Nephron progenitor cell (in vitro differentiated cells): ENCODE data around the gene SH3D21.
A peak's percentile ranks its signal among the peaks of the same experiment; 100 is the strongest.

ENCODE experiments used
- DNase-seq: peaks from one replicate; pipeline ENCODE4 v3.0.0; 2021
- H3K27ac Mint-ChIP-seq: 2 replicates; pipeline ENCODE4 v1.8.0; 2021; ENCODE audit warnings: mild to moderate bottlenecking, moderate library complexity, mixed read lengths
- H3K27me3 Mint-ChIP-seq: 2 replicates; pipeline ENCODE4 v1.8.0; 2021; ENCODE audit warnings: mild to moderate bottlenecking, low read depth, mixed read lengths; ENCODE audit not compliant: poor library complexity
- H3K36me3 Mint-ChIP-seq: 2 replicates; pipeline ENCODE4 v1.8.0; 2021; ENCODE audit warnings: low read depth, mixed read lengths
- H3K4me1 Mint-ChIP-seq: 2 replicates; pipeline ENCODE4 v1.8.0; 2021; ENCODE audit warnings: mixed read lengths
- H3K4me3 Mint-ChIP-seq: 2 replicates; pipeline ENCODE4 v1.8.0; 2021; ENCODE audit warnings: mild to moderate bottlenecking, moderate library complexity, mixed read lengths
- H3K9me3 Mint-ChIP-seq: 2 replicates; pipeline ENCODE4 v1.8.0; 2021; ENCODE audit warnings: mild to moderate bottlenecking, moderate library complexity, mixed read lengths
- TF ChIP-seq, protein P1 (sequence below): fragments of 200-600 bp; sonication (generic); IDR thresholded peaks from 2 replicates; pipeline ENCODE4 v1.5.0; 2021; ENCODE audit warnings: antibody characterized with exemption

Gene SH3D21

DNA sequence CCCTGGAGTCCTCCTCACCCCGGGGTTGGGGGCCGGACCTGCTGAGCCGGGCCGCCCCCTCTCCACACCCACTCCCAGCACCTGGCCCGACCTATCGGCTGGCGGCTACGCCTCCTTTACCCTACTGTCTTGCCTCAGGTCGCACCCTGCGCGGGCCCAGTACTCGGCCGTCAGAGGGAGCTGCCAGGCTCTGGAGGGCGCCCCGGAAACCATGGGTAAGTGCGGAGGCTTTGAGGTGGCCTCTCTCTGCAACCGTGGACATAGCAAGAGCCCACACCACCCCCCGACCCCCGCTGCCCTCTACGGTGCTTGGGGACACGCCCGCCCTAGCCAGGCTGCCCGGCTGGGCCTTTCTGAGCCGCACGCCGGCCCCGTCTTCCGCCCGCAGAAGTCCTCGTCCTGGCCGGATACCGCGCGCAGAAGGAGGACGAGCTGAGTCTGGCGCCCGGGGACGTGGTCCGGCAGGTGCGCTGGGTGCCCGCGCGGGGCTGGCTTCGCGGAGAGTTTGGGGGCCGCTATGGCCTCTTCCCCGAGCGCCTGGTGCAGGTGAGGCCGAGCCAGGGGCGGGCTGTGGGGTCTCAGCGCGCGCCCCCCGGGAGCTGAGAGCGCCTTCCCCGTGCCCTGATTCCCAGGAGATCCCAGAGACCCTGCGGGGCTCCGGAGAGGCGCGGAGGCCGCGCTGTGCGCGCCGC is at the start of gene SH3D21:
Gene SH3D21 (plus strand): TSS at position 159 of the 692 bp plus-strand sequence. CDS start 53 bp downstream, at position 212.
- Mint-ChIP-seq H3K4me1 (peaks cover 26% of the 10 kb centered on the region), H3K27me3 (no peaks in the 10 kb centered on the region), H3K36me3 (peaks cover 48% of the 10 kb centered on the region), H3K27ac (peak within 1 kb of the TSS; percentile 31), H3K4me3 (peak within 1 kb of the TSS; percentile 91), H3K9me3 (no peaks in the 10 kb centered on the region)
- DNase-seq, result peak; percentile 62
- TF ChIP-seq, protein P1, sequence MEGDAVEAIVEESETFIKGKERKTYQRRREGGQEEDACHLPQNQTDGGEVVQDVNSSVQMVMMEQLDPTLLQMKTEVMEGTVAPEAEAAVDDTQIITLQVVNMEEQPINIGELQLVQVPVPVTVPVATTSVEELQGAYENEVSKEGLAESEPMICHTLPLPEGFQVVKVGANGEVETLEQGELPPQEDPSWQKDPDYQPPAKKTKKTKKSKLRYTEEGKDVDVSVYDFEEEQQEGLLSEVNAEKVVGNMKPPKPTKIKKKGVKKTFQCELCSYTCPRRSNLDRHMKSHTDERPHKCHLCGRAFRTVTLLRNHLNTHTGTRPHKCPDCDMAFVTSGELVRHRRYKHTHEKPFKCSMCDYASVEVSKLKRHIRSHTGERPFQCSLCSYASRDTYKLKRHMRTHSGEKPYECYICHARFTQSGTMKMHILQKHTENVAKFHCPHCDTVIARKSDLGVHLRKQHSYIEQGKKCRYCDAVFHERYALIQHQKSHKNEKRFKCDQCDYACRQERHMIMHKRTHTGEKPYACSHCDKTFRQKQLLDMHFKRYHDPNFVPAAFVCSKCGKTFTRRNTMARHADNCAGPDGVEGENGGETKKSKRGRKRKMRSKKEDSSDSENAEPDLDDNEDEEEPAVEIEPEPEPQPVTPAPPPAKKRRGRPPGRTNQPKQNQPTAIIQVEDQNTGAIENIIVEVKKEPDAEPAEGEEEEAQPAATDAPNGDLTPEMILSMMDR, result no peak

DNA sequence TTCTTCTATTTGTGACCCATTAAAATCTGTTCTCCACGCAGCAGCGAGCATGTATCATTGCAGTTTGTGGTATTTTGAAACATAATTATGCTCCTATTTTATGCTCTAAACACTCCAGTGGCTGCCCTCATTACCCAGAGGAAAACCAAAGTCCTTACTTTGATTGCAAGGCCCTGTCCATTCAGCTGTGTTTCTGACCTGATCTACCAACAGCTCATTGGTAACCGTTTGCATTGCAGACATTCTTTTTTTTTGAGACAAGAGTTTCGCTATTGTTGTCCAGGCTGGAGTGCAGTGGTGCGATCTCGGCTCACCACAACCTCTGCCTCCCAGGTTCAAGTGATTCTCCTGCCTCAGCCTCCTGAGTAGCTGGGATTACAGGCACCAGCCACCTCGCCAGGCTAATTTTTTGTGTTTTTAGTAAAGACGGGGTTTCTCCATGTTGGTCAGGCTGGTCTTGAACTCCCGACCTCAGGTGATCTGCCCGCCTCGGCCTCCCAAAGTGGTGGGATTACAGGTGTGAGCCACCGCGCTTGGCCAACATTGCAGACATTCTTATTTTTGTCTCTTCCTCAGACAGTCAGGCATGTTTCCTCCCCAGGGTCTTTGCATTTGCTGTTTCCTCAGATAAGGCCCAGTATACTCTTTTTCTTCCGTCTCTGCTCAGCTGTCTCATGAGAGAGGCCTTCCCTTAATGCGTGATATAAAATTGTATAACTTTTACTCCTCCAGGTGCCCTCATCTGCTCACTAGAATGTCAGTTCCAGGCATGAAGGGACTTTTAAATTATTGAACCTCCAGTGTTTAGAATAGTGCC is 49.4 kb upstream of the SH3D21 start:
- peaks cover 6% of the 10 kb centered on the region for H3K27me3 Mint-ChIP-seq
- H3K4me3 Mint-ChIP-seq, result no peak overlapping the region
- peak overlapping the region; percentile 65 for H3K27ac Mint-ChIP-seq
- H3K4me1 Mint-ChIP-seq, result peaks cover 14% of the 10 kb centered on the region
- DNase-seq, result no peak
- TF ChIP-seq, protein P1, result no peak
- H3K36me3 Mint-ChIP-seq, result peaks cover 50% of the 10 kb centered on the region
- no peaks in the 10 kb centered on the region for H3K9me3 Mint-ChIP-seq

DNA sequence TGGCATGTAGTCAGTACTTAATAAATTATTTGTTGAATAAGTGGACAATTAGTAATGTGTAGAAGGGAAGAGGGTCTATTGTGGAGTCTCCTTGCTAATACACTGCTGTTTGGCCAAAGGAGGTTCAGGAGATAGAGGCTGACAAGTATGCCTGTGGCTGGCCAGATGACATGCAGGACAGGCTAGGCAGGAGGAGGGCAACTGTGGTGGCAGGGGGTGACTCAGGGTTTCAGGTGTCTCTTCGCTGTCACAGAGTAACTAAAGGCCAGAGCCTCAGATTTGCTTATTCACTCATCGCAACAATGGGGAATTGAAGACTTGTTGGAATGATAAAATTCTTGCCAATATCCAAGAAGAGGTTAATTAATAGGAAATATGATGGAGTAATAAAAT is 48.8 kb upstream of the SH3D21 start:
- Mint-ChIP-seq H3K4me1 (peaks cover 14% of the 10 kb centered on the region), H3K9me3 (no peaks in the 10 kb centered on the region), H3K4me3 (no peak overlapping the region), H3K27me3 (peaks cover 6% of the 10 kb centered on the region), H3K36me3 (peaks cover 56% of the 10 kb centered on the region), H3K27ac (peak overlapping the region; percentile 65)
- TF ChIP-seq, protein P1, result no peak
- no peak for DNase-seq

DNA sequence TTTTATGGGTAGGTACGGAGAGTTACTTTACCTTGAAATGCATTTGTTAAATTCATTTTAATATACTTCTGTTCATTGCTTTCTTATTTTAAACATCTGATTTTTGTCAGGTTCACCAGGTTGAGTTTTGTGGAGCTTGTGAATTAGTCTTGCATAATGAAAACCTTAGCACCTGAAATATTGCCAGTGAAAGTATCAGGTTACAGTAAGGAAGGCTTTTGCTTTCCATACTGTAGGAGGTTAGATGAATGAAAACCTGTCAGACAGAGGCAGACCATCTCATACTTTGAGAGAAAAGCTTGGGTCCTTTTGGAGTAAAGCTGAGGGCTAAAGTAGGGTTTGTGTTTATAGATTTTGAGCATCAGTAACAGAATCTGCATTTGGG is 47.2 kb upstream of the SH3D21 start:
- H3K4me3 Mint-ChIP-seq, result no peak overlapping the region
- H3K36me3 Mint-ChIP-seq, result peaks cover 62% of the 10 kb centered on the region

DNA sequence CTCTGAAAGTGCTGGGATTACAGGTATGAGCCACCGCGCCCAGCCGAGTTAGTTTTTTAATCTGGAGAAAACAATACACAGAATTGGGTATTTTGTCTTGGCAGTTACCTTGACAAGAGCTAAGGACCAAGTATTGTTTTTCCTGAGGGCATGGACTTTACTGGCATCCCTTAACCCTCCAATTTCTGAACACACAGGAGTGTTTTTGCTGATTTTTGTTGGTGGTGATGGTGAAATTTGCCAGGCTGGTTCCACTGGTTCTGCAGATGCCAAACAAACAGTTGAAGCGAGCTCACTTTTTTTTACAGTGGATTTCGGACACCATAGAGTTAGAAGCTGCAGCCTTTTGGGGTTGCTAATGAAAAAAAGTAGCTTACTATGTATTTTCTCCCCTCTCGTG is 37.2 kb upstream of the SH3D21 start:
- TF ChIP-seq, protein P1, result no peak
- Mint-ChIP-seq H3K9me3 (no peaks in the 10 kb centered on the region), H3K4me3 (no peak overlapping the region), H3K36me3 (peaks cover 52% of the 10 kb centered on the region), H3K27me3 (no peaks in the 10 kb centered on the region), H3K27ac (no peak overlapping the region), H3K4me1 (peaks cover 5% of the 10 kb centered on the region)
- no peak for DNase-seq

More for the DNA sequence above, 47.2 kb upstream of the SH3D21 start:
- DNase-seq, result no peak
- H3K27me3 Mint-ChIP-seq, result peaks cover 6% of the 10 kb centered on the region
- H3K9me3 Mint-ChIP-seq, result no peaks in the 10 kb centered on the region
- TF ChIP-seq, protein P1, result no peak
- H3K4me1 Mint-ChIP-seq, result peaks cover 21% of the 10 kb centered on the region
- H3K27ac Mint-ChIP-seq, result peak overlapping the region; percentile 48
